Activated B cell treated with CpG ODN at 0.5 μM for 24 hours (primary cell): Measurements from ENCODE around the gene NKIRAS1. TPM values are rescaled to one million over a fixed set of nuclear protein-coding genes. Genes with fewer than 3 reads are reported as not detected.
"Not testable (repeated sequence)": the region's sequence is repeated elsewhere in the genome, so short reads cannot be mapped to it uniquely, and the experiment has no call there.

Experiments used
- ATAC-seq: fragments of 200-7000 bp; cut with Tn5 transposase; one replicate; pipeline ENCODE4 v1.10.0; 2021; ENCODE audit warnings: low read depth, mild to moderate bottlenecking, moderate library complexity
- CTCF ChIA-PET: fragments of 350-600 bp; sonication (Branson Sonifier 250); formaldehyde crosslinking; loops from one replicate; lab custom pipeline; 2021; ENCODE audit warnings: antibody characterized with exemption; lab: Charles Lee
- POLR2A ChIA-PET: fragments of 350-600 bp; sonication (Branson Sonifier 250); formaldehyde crosslinking; loops from one replicate; lab custom pipeline; 2021; ENCODE audit warnings: antibody characterized with exemption; lab: Charles Lee
- DNase-seq: peaks from one replicate; pipeline ENCODE4 v3.0.0; 2022
- H3K27ac Mint-ChIP-seq: one replicate; pipeline ENCODE4 v1.8.0; 2020; ENCODE audit warnings: mixed read lengths
- H3K27me3 Mint-ChIP-seq: one replicate; pipeline ENCODE4 v1.8.0; 2021; ENCODE audit warnings: mixed read lengths
- H3K36me3 Mint-ChIP-seq: one replicate; pipeline ENCODE4 v1.8.0; 2021; ENCODE audit warnings: low read depth, mixed read lengths
- H3K4me1 Mint-ChIP-seq: one replicate; pipeline ENCODE4 v1.8.0; 2021; ENCODE audit warnings: mixed read lengths
- H3K4me3 Mint-ChIP-seq: one replicate; pipeline ENCODE4 v1.8.0; 2020; ENCODE audit warnings: mild to moderate bottlenecking, mixed read lengths
- H3K9me3 Mint-ChIP-seq: one replicate; pipeline ENCODE4 v1.8.0; 2020; ENCODE audit warnings: mixed read lengths
- intact Hi-C: fragments of 100-400 bp; cut with micrococcal nuclease; formaldehyde crosslinking; loops from one replicate; pipeline ENCODE4 v1.15.1; 2024
- total RNA-seq: library from RNA; stranded (reverse); gene quantifications from 2 replicates; pipeline ENCODE4 v1.2.3, GENCODE V29; 2022
- TF ChIP-seq, protein P1 (sequence below): fragments of 200-600 bp; IDR thresholded peaks from one replicate; pipeline ENCODE4 v1.8.0; 2022; ENCODE audit warnings: antibody characterized with exemption, mild to moderate bottlenecking

The NKIRAS1 gene
- total RNA-seq, 1 donor from 2014 or later = 3.4 TPM

DNA sequence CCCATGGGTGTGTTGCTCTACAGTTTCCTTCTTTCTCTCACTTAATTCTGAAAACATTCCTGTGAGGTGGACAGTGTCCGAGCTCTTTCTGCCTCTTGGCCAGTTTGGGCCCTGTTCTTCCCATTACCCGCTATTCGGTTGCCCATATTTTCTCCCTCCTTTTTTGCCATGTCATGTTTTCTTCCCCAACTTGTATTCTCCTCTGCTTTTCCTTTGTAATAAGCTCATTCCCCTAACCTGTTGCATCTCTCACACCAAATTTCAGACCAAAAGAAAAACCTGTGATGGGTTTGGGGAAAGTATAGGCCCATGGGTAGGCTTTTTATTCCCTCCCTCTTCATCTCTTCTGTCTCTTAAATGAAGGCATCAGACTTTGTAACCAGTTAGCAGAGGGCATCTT is 30.5 kb downstream of the NKIRAS1 start:
- H3K9me3 Mint-ChIP-seq = no peaks in the 10 kb centered on the region
- ChIA-PET POLR2A (no interaction called here), CTCF (interaction anchor here (1.1 kb wide), 1 partner anchor 351 kb away, joined by 3 read pairs; no protein-coding TSS in a partner anchor)
- H3K27ac Mint-ChIP-seq = no peak overlapping the region
- DNase-seq = no peak
- H3K36me3 Mint-ChIP-seq = peaks cover 22% of the 10 kb centered on the region
- H3K27me3 Mint-ChIP-seq = no peaks in the 10 kb centered on the region
- intact Hi-C loops = loop anchor here (5.0 to 10.0 kb wide), 2 partner anchors 758 to 796 kb away; no protein-coding TSS in a partner anchor
- H3K4me1 Mint-ChIP-seq = peaks cover 8% of the 10 kb centered on the region
- ATAC-seq = no peak
- H3K4me3 Mint-ChIP-seq = no peak overlapping the region
- TF ChIP-seq, protein P1, sequence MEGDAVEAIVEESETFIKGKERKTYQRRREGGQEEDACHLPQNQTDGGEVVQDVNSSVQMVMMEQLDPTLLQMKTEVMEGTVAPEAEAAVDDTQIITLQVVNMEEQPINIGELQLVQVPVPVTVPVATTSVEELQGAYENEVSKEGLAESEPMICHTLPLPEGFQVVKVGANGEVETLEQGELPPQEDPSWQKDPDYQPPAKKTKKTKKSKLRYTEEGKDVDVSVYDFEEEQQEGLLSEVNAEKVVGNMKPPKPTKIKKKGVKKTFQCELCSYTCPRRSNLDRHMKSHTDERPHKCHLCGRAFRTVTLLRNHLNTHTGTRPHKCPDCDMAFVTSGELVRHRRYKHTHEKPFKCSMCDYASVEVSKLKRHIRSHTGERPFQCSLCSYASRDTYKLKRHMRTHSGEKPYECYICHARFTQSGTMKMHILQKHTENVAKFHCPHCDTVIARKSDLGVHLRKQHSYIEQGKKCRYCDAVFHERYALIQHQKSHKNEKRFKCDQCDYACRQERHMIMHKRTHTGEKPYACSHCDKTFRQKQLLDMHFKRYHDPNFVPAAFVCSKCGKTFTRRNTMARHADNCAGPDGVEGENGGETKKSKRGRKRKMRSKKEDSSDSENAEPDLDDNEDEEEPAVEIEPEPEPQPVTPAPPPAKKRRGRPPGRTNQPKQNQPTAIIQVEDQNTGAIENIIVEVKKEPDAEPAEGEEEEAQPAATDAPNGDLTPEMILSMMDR = no peak

DNA sequence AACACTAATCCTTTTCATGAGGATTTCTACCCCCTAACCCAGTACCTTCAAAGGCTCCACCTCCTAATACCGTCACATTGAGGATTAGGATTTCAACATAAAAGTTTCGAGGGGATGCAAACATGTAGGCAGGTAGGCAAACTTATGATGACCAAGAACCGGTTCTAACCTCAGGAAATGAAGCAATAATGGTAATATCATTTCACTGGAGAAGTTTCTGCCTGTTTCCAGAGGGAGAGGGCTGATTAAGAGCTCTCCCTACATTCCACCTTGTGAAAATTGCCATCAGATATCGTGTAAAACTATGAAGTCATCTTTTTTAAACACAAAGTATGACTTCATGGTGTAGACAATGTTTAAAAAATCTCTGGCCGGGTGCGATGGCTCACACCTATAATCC is 31.6 kb downstream of the NKIRAS1 start:
- TF ChIP-seq, protein P1 = no peak
- Mint-ChIP-seq H3K9me3 (no peaks in the 10 kb centered on the region), H3K27me3 (no peaks in the 10 kb centered on the region), H3K27ac (no peak overlapping the region), H3K4me3 (no peak overlapping the region), H3K36me3 (peaks cover 21% of the 10 kb centered on the region), H3K4me1 (peaks cover 18% of the 10 kb centered on the region)
- DNase-seq (no peak), ATAC-seq (no peak)
- ChIA-PET POLR2A (interaction anchor here (0.7 kb wide), 1 partner anchor 65 kb away, joined by 5 read pairs; no protein-coding TSS in a partner anchor), CTCF (no interaction called here)
- intact Hi-C loops = loop anchor here (5.0 to 10.0 kb wide), 2 partner anchors 760 to 797 kb away; no protein-coding TSS in a partner anchor

DNA sequence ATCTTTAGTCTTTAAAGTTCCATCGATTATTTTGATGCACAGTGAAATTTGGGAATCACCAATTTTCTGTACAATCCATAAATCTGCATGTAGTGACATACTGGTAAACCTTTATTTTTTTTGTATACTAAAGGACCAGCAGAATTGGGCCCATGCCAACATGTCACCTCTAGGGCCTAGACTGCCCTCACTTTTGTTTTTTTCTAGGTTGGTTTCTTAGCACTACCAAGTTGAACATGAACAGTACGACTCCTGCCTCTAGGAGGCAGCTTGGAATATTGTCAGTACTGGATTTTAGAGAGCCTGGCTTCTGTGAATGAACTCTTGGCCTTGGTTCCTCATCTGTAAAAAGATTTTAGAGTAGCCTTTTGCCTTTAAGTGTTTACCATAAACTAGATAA is 32.3 kb downstream of the NKIRAS1 start:
- ATAC-seq (no peak), DNase-seq (no peak)
- CTCF ChIA-PET = no interaction called here
- POLR2A ChIA-PET = interaction anchor here (0.7 kb wide), 1 partner anchor 66 kb away, joined by 5 read pairs; no protein-coding TSS in a partner anchor
- H3K9me3 Mint-ChIP-seq = no peaks in the 10 kb centered on the region
- H3K27me3 Mint-ChIP-seq = no peaks in the 10 kb centered on the region
- H3K36me3 Mint-ChIP-seq = peaks cover 18% of the 10 kb centered on the region
- TF ChIP-seq, protein P1 = no peak
- H3K4me3 Mint-ChIP-seq = no peak overlapping the region
- H3K4me1 Mint-ChIP-seq = peaks cover 18% of the 10 kb centered on the region
- intact Hi-C loops = loop anchor here (10.0 kb wide), 1 partner anchor 760 kb away; no protein-coding TSS in a partner anchor
- H3K27ac Mint-ChIP-seq = no peak overlapping the region

GRCh38 chr3:23882487-23882918 is 34.3 kb downstream of the NKIRAS1 start:
- ATAC-seq (no peak), DNase-seq (no peak)
- CTCF ChIA-PET = no interaction called here
- Mint-ChIP-seq H3K27me3 (no peaks in the 10 kb centered on the region), H3K4me1 (peaks cover 21% of the 10 kb centered on the region), H3K9me3 (no peaks in the 10 kb centered on the region), H3K27ac (no peak overlapping the region), H3K36me3 (peaks cover 22% of the 10 kb centered on the region), H3K4me3 (no peak overlapping the region)
- POLR2A ChIA-PET = no interaction called here
- intact Hi-C loops = loop anchor here (10.0 kb wide), 1 partner anchor 762 kb away; no protein-coding TSS in a partner anchor
- TF ChIP-seq, protein P1 = no peak

- H3K4me1 Mint-ChIP-seq = peaks cover 26% of the 10 kb centered on the region
- H3K4me3 Mint-ChIP-seq, CTCF ChIA-PET, POLR2A ChIA-PET, DNase-seq, H3K9me3 Mint-ChIP-seq, H3K27ac Mint-ChIP-seq, ATAC-seq, H3K27me3 Mint-ChIP-seq: not testable (repeated sequence)
- intact Hi-C loops = loop anchor here (10.0 kb wide), 1 partner anchor 763 kb away; no protein-coding TSS in a partner anchor
- H3K36me3 Mint-ChIP-seq = peaks cover 22% of the 10 kb centered on the region
Observed at GRCh38 chr3:23881993-23882392, 34.8 kb downstream of the NKIRAS1 start.
